Measurements from ENCODE around the gene NXNL1. TPM values are rescaled to one million over a fixed set of nuclear protein-coding genes. Genes with fewer than 3 reads are reported as not detected.

Gene NXNL1
- total and polyA plus RNA-seq, 7 donors = not detected

DNA sequence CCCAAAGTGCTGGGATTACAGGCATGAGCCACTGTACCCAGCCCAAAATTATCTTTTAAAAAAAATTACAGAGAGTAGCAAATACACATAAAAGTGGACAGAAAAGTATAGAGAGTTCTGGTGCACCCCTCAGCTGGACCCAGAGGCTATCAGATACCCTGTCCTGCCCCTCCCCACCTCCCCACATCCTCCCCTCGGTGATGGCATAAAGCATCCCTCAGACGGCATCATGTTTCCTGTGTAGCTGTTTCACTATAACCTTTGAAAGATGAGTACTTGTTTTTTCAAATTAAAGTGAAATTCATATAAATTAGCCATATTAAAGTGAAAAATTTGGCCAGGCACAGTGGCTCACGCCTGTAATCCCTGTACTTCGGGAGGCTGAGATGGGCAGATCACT is 29.7 kb upstream of the NXNL1 start:
- no peak overlapping the region for H3K4me3 ChIP-seq
- intact Hi-C loops (cut with DNase I) = no loop called here
- H3K36me3 ChIP-seq = peaks cover 0 to 26% (median 4%) of the 10 kb centered on the region in 4 donors
- DNase-seq = no peak
- H3K27me3 ChIP-seq = no peaks in the 10 kb centered on the region
- TF ChIP-seq EP300 (IDR thresholded peaks at IDR 0.05) = no peak
- H3K9me3 ChIP-seq = no peaks in the 10 kb centered on the region
- no peak overlapping the region for H3K27ac ChIP-seq
- WGBS, 2 donors = 49 to 70% methylated on average over 4 of the region's 4 CpGs
- peaks cover 0 to 10% (median 6%) of the 10 kb centered on the region in 4 donors for H3K4me1 ChIP-seq

DNA sequence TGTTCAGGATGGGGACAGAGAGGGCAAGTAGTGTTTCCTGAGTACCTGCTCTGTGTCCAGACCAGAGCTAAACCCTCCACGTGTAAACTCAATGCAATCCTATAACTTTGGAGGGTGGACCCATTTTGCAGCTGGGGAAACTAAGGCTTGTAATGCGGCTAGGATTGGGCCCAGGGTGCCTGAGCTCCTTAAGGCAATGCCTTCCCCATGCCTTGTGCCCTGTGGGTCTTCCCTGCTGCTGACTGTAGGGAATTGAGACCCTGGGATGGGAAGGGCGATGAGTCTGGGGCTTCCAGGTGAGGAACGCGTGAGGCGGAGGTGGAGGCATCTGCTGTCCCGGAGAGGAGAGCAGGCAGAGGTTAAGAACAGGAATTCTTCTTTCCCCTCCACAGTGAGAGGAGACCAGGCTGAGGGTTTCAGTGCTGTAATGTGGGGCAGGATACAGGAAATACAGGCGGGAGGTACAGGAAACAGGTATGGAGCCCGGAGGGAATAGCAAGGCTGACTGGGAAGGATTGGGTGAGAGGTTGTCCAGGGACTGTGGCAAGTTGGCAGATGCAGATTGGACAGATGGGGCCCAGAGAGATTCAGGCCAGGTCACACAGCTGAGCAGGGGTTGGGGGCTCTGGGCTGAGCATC is 28.8 kb upstream of the NXNL1 start:
- H3K4me3 ChIP-seq = no peak overlapping the region
- intact Hi-C loops (cut with DNase I) = no loop called here
- H3K36me3 ChIP-seq = peaks cover 0 to 26% (median 4%) of the 10 kb centered on the region in 4 donors
- peak overlapping the region in 1 of 4 donors; percentile 17 for H3K27ac ChIP-seq
- no peak for DNase-seq
- no peaks in the 10 kb centered on the region for H3K27me3 ChIP-seq
- 63 to 68% methylated on average over 9 of the region's 9 CpGs for WGBS, 2 donors
- TF ChIP-seq POLR2A (IDR thresholded peaks at IDR 0.05) (no peak), POLR2AphosphoS5 (IDR thresholded peaks at IDR 0.05) (no peak), EP300 (IDR thresholded peaks at IDR 0.05) (no peak)
- TF ChIP-seq, protein P1, sequence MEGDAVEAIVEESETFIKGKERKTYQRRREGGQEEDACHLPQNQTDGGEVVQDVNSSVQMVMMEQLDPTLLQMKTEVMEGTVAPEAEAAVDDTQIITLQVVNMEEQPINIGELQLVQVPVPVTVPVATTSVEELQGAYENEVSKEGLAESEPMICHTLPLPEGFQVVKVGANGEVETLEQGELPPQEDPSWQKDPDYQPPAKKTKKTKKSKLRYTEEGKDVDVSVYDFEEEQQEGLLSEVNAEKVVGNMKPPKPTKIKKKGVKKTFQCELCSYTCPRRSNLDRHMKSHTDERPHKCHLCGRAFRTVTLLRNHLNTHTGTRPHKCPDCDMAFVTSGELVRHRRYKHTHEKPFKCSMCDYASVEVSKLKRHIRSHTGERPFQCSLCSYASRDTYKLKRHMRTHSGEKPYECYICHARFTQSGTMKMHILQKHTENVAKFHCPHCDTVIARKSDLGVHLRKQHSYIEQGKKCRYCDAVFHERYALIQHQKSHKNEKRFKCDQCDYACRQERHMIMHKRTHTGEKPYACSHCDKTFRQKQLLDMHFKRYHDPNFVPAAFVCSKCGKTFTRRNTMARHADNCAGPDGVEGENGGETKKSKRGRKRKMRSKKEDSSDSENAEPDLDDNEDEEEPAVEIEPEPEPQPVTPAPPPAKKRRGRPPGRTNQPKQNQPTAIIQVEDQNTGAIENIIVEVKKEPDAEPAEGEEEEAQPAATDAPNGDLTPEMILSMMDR (IDR thresholded peaks at IDR 0.05) = no peak
- H3K4me1 ChIP-seq = peaks cover 0 to 10% (median 6%) of the 10 kb centered on the region in 4 donors
- H3K9me3 ChIP-seq = no peaks in the 10 kb centered on the region

- Histone ChIP-seq H3K4me3 (no peak overlapping the region), H3K27ac (peak overlapping the region in 1 of 4 donors; percentile 17), H3K36me3 (peaks cover 0 to 26% (median 4%) of the 10 kb centered on the region in 4 donors), H3K27me3 (no peaks in the 10 kb centered on the region), H3K9me3 (no peaks in the 10 kb centered on the region), H3K4me1 (peaks cover 0 to 10% (median 6%) of the 10 kb centered on the region in 4 donors)
- TF ChIP-seq POLR2AphosphoS5 (IDR thresholded peaks at IDR 0.05) (no peak), EP300 (IDR thresholded peaks at IDR 0.05) (no peak), POLR2A (IDR thresholded peaks at IDR 0.05) (no peak)
- TF ChIP-seq, protein P1 (IDR thresholded peaks at IDR 0.05) = no peak
- intact Hi-C loops (cut with DNase I) = no loop called here
- DNase-seq = no peak
- 17 to 23% methylated on average over 31 of the region's 31 CpGs for WGBS, 2 donors
Observed at GRCh38 chr19:17488593-17489391, 28.1 kb upstream of the NXNL1 start.

DNA sequence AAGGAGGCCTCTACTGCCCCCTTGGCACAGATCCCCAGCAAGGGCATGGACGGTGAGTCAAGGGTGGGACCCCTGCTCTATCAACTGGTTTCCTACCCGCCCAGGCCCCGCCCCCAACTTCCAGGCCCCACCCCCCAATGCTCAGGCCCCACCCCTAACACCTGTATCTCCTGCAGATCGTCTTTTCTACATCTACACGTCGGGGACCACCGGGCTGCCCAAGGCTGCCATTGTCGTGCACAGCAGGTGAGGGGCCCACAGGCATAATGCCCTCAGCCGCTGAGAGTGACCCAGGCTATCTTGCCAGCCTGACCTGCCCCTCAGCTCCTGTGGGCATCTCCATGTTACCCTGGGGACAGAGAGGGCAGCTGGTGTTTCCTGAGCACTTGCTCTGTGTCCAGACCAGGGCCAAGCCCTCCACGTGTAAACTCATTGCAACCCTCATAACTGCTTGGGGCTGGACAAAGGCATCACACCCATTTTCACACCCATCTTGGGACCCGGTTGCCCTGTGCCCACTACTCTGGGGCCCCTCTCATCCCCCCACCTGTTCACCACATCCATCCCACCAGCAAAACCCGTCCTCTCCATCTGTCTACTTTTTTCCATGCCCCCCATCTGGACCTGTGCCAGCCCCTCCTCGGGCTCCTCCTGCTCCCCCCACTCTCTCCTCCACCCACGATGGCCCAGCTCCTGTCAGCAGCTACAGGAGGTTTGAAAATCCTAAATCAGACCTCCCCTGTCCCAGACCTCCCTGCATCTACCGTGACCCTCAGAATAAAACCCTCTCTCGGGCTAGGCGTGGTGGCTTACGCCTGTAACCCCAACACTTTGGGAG is 26.8 kb upstream of the NXNL1 start:
- Histone ChIP-seq H3K27ac (no peak overlapping the region), H3K4me1 (peaks cover 0 to 10% (median 6%) of the 10 kb centered on the region in 4 donors), H3K27me3 (no peaks in the 10 kb centered on the region), H3K4me3 (no peak overlapping the region), H3K36me3 (peaks cover 0 to 26% (median 4%) of the 10 kb centered on the region in 4 donors), H3K9me3 (no peaks in the 10 kb centered on the region)
- TF ChIP-seq, protein P1 (IDR thresholded peaks at IDR 0.05) = no peak
- no peak for TF ChIP-seq POLR2AphosphoS5 (IDR thresholded peaks at IDR 0.05)
- no peak for TF ChIP-seq POLR2A (IDR thresholded peaks at IDR 0.05)
- TF ChIP-seq EP300 (IDR thresholded peaks at IDR 0.05) = no peak
- 77 to 83% methylated on average over 18 of the region's 18 CpGs for WGBS, 2 donors
- intact Hi-C loops (cut with DNase I) = no loop called here
- DNase-seq = no peak

All from sigmoid colon (tissue), 7 donors.